AG04450 (cell line): Measurements from ENCODE around the gene CADPS2. TPM values are rescaled to one million over a fixed set of nuclear protein-coding genes. Genes with fewer than 3 reads are reported as not detected.

ENCODE experiments used
- CTCF ChIA-PET: fragments of 300-600, 350-600 bp; formaldehyde crosslinking; extraction: SDS; loops from one replicate; lab custom pipeline; 2022; ENCODE audit warnings: antibody characterized with exemption, inconsistent platforms; lab: Charles Lee
- POLR2A ChIA-PET: fragments of 350-600 bp; formaldehyde crosslinking; extraction: SDS; loops from one replicate; lab custom pipeline; 2021; ENCODE audit warnings: antibody characterized with exemption, inconsistent platforms; lab: Yijun Ruan, JAX
- DNase-seq: peaks from one replicate; pipeline ENCODE4 v3.0.0-alpha.2; 2011; ENCODE audit warnings: low read depth, low spot score
- H3K27ac ChIP-seq: one replicate; pipeline ENCODE4 v1.5.1; 2012; ENCODE audit warnings: low read depth, low read length, control low read depth
- H3K27me3 ChIP-seq: one replicate; pipeline ENCODE4 v1.6.0; 2012; ENCODE audit warnings: low read length; ENCODE audit not compliant: control insufficient read depth, insufficient read depth
- H3K4me3 ChIP-seq: 2 replicates; pipeline ENCODE4 v1.5.1; 2011; ENCODE audit warnings: mild to moderate bottlenecking, low read depth, low read length, control low read depth
- H3K9me3 ChIP-seq: 2 replicates; pipeline ENCODE4 v1.5.1; 2012; ENCODE audit warnings: low read length; ENCODE audit not compliant: control insufficient read depth, insufficient read depth
- CTCF ChIP-seq: IDR thresholded peaks from 2 replicates; pipeline ENCODE4 v1.5.1; 2011; ENCODE audit warnings: low read depth, low read length, control low read depth, inconsistent platforms
- polyA plus RNA-seq: library from polyadenylated mRNA; depleted of rRNA; stranded (reverse); fragments of >200 nt; gene quantifications from 2 replicates; pipeline ENCODE4 v1.2.3, GENCODE V29; 2011

The CADPS2 gene
- polyA plus RNA-seq, 1 experiment: 0.41 TPM

DNA sequence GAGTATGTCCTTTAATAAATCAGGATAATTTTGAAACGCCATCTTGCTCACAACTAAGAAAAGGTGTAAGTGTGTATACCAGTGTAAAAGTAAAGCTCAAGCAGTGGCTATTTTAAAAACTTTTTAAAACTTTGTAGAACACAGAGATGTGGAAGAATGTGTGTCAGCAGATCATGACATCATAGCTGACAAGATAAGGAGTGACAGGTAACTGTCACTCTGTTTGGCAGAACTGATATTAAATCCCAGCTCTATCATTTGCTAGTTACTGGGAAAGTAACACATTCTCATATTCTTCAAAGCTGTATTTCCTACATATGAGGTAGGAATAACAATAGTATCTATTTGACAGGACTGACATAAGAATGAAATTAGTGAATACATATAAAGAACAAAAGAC is 119.7 kb downstream of the CADPS2 start:
- Histone ChIP-seq H3K27ac (no peak overlapping the region), H3K4me3 (no peak overlapping the region), H3K27me3 (no peaks in the 10 kb centered on the region), H3K9me3 (no peaks in the 10 kb centered on the region)
- ChIA-PET CTCF (no interaction called here), POLR2A (no interaction called here)
- TF ChIP-seq CTCF: no peak
- DNase-seq: no peak

GRCh38 chr7:122764902-122765301 is 121.4 kb downstream of the CADPS2 start:
- Histone ChIP-seq H3K27me3 (no peaks in the 10 kb centered on the region), H3K4me3 (no peak overlapping the region), H3K27ac (no peak overlapping the region), H3K9me3 (no peaks in the 10 kb centered on the region)
- TF ChIP-seq CTCF: no peak
- DNase-seq: no peak
- ChIA-PET CTCF (no interaction called here), POLR2A (no interaction called here)

- no peak for TF ChIP-seq CTCF
- CTCF ChIA-PET: no interaction called here
- Histone ChIP-seq H3K9me3 (no peaks in the 10 kb centered on the region), H3K4me3 (no peak overlapping the region), H3K27me3 (no peaks in the 10 kb centered on the region), H3K27ac (no peak overlapping the region)
- POLR2A ChIA-PET: no interaction called here
- no peak for DNase-seq
Measured at GRCh38 chr7:122764020-122764419, 122.2 kb downstream of the CADPS2 start.

GRCh38 chr7:122762071-122762470 is 124.2 kb downstream of the CADPS2 start:
- H3K27me3 ChIP-seq: no peaks in the 10 kb centered on the region
- H3K27ac ChIP-seq: no peak overlapping the region
- CTCF ChIA-PET: no interaction called here
- no peaks in the 10 kb centered on the region for H3K9me3 ChIP-seq
- TF ChIP-seq CTCF: no peak
- POLR2A ChIA-PET: no interaction called here
- no peak overlapping the region for H3K4me3 ChIP-seq
- DNase-seq: no peak

DNA sequence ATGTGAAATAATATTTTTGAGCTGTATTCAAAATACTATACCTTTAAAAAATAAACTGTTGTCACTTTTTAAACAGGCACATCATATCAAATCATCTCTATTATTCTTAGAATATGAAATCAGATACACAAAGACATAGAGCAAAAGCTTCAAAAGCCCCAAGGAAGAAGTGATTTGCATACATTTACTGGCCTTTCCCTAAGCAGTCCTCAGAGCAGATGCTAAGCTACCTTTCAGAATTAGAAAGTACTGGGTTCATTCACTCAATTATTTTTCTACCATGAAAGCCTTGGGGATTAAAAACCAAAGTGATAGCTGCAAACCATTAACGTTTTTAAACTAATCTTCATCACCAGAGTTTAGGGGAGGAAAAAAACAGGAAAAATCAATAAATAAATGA is 127.8 kb downstream of the CADPS2 start:
- TF ChIP-seq CTCF: no peak
- no peak overlapping the region for H3K27ac ChIP-seq
- H3K4me3 ChIP-seq: no peak overlapping the region
- ChIA-PET POLR2A (no interaction called here), CTCF (no interaction called here)
- no peak for DNase-seq
- H3K9me3 ChIP-seq: no peaks in the 10 kb centered on the region
- H3K27me3 ChIP-seq: no peaks in the 10 kb centered on the region
